ENCODE measurements around the gene ETV3. TPM values are rescaled to one million over a fixed set of nuclear protein-coding genes. Genes with fewer than 3 reads are reported as not detected.

ETV3 gene
- total and polyA plus RNA-seq, 2 of the 4 experiments (the other 2 are of a cell fraction) = 6.4 to 14.7 TPM

- no peak overlapping the region; the same call in 1 of the 2 replicates for H3K18ac ChIP-seq (ENCODE audit: low read depth, low read length)
- peak overlapping the region; percentile 78 for H2BK5ac ChIP-seq (ENCODE audit: low read depth, low read length, poor library complexity, severe bottlenecking)
- H2AK5ac ChIP-seq (ENCODE audit: low read depth, low read length) = peak overlapping the region; percentile 65
- no peaks in the 10 kb centered on the region for H3K27me3 ChIP-seq (ENCODE audit: control insufficient read depth, insufficient read depth, low read length)
- peak; percentile 30 for ATAC-seq (ENCODE audit: low read depth)
- H2BK15ac ChIP-seq (ENCODE audit: low read depth, low read length) = no peak overlapping the region
- TF ChIP-seq RCOR1 (IDR thresholded peaks at IDR 0.05; ENCODE audit: insufficient replicate concordance, low read length) (no peak), FOS (IDR thresholded peaks at IDR 0.05; ENCODE audit: low read depth, low read length) (no peak), CHD1 (IDR thresholded peaks at IDR 0.05; ENCODE audit: low read depth, low read length) (peak; percentile 8; the same call in 1 of the 2 replicates), RFX5 (IDR thresholded peaks at IDR 0.05; ENCODE audit: low read depth, low read length) (no peak), BHLHE40 (IDR thresholded peaks at IDR 0.05; ENCODE audit: low read depth, low read length) (no peak), ELK1 (IDR thresholded peaks at IDR 0.05; ENCODE audit: borderline replicate concordance, low read depth, low read length) (no peak), SMC3 (IDR thresholded peaks at IDR 0.05; ENCODE audit: low read depth, low read length) (no peak), MAZ (IDR thresholded peaks at IDR 0.05; ENCODE audit: borderline replicate concordance, low read depth, low read length) (peak; percentile 20; the same call in 1 of the 2 replicates)
- no peak overlapping the region; the same call in 1 of the 2 replicates for H4K5ac ChIP-seq (ENCODE audit: low read depth, low read length)
- peak overlapping the region; percentile 61; the same call in 1 of the 2 replicates for H3K56ac ChIP-seq (ENCODE audit: extremely low read depth, insufficient read depth, low read length)
- WGBS, 2 experiments (ENCODE audit: extremely low coverage in 2 of 2, insufficient read length in 1 of 2) = 1% methylated on average over 10 of the region's 36 CpGs; no CpG with 5 or more reads in 1 of the 2 experiments
- dilution Hi-C loops (cut with HindIII; ENCODE audit: low sequenced_read_pairs, unreplicated experiment) = no loop called here
- peaks cover 18 to 39% of the 10 kb centered on the region in 2 experiments for H3K79me1 ChIP-seq (ENCODE audit: low read depth in 1 of 2, low read length in 2 of 2)
- in situ Hi-C loops (cut with MboI; ENCODE audit: low sequenced_read_pairs) = no loop called here
- POLR2A ChIA-PET (ENCODE audit: unreplicated experiment) = no interaction called here
- peak overlapping the region; percentile 98 to 100; a peak in 3 of 4 replicates for H4K8ac ChIP-seq (ENCODE audit: low read depth in 2 of 2, low read length in 2 of 2)
- H3K9me1 ChIP-seq (ENCODE audit: insufficient read depth, low read length) = peaks cover 2% of the 10 kb centered on the region; the same call in 1 of the 2 replicates
- H3K14ac ChIP-seq (replicated peaks; ENCODE audit: low read depth, low read length) = peak overlapping the region; percentile 38
- CTCF ChIA-PET = interaction anchor here (0.6 to 1.4 kb wide), 2 partner anchors 47 to 49 kb away, joined by 3 to 5 read pairs; no protein-coding TSS in a partner anchor
- peak overlapping the region; percentile 95 for H2AK9ac ChIP-seq (replicated peaks; ENCODE audit: low read depth, low read length, poor library complexity)
- H4K20me1 ChIP-seq (ENCODE audit: insufficient read depth, low read length) = peaks cover 24% of the 10 kb centered on the region
- no peak overlapping the region for H2BK120ac ChIP-seq (ENCODE audit: low read depth, low read length)
- peak overlapping the region; percentile 96 for H3K4me2 ChIP-seq (ENCODE audit: low read depth, low read length)
- H3K9me3 ChIP-seq (ENCODE audit: control insufficient read depth, insufficient read depth, low read length) = no peaks in the 10 kb centered on the region
- H3K23ac ChIP-seq (ENCODE audit: low read depth, low read length) = peak overlapping the region; percentile 49; the same call in 1 of the 2 replicates
- H2AFZ ChIP-seq (replicated peaks; ENCODE audit: low read length, poor library complexity) = peak overlapping the region; percentile 97
- BruUV-seq (replicated peaks) = no TSS peak
- no peak overlapping the region for H2BK20ac ChIP-seq (ENCODE audit: low read depth, low read length)
- H3K9ac ChIP-seq (ENCODE audit: low read depth, low read length) = peak overlapping the region; percentile 78
- peak overlapping the region; percentile 77 for H3K27ac ChIP-seq (ENCODE audit: insufficient read depth, low read length)
- peak overlapping the region; percentile 91 for H3K4me3 ChIP-seq (ENCODE audit: insufficient read depth, low read depth, low read length)
- intact Hi-C loops (cut with micrococcal nuclease) = loop anchor here (5.0 kb wide), 1 partner anchor 45 kb away; no protein-coding TSS in a partner anchor
- peaks cover 23% of the 10 kb centered on the region for H3K36me3 ChIP-seq (ENCODE audit: control insufficient read depth, insufficient read depth, low read length)
- H3K4ac ChIP-seq (ENCODE audit: low read depth, low read length) = peak overlapping the region; percentile 93
- H4K91ac ChIP-seq (ENCODE audit: insufficient read depth, low read depth, low read length) = peak overlapping the region; percentile 64
- peaks cover 4% of the 10 kb centered on the region for H3K4me1 ChIP-seq (ENCODE audit: control insufficient read depth, insufficient read depth, low read length)
- peak; percentile 25 for DNase-seq
Measured at GRCh38 chr1:157137408-157138219, 581 bp downstream of the ETV3 start.
